ENCODE data around the gene RIT2.

DNA sequence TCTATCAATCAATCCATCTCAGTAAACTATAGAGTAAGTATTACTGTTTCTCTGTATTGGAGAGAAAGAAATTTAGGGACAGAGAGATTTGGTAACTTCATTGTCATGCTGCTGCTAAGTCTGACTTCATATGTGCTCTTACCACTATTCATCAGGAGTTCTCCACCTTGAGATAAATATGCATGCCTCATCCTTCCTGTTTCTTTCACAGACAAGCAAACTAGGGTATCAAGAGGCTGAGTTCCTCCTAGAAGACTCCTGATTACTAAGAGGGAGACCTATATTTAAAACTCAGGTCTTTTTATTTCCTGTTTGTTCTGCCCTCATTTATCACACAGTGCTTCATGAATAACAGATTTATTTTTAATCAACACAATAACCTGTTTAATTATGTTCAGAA lies 34.1 kb downstream of the RIT2 start:
- TF ChIP-seq CTCF (IDR thresholded peaks at IDR 0.05; ENCODE audit: low read depth, low read length) (no peak), EZH2phosphoT487 (IDR thresholded peaks at IDR 0.05; ENCODE audit: low read depth) (no peak)

Data from OCI-LY3 (cell line).